GM12865 (cell line): Measurements from ENCODE around the gene BOD1.

Experiments used
- DNase-seq: peaks from one replicate; pipeline ENCODE4 v3.0.0; 2010; ENCODE audit warnings: low read depth
- H3K4me3 ChIP-seq: 2 replicates; pipeline ENCODE4 v1.5.1; 2011; ENCODE audit warnings: mild to moderate bottlenecking, low read depth, low read length, control low read depth
- TF ChIP-seq, protein P1 (sequence below): IDR thresholded peaks from 2 replicates; pipeline ENCODE4 v1.5.1; 2011; ENCODE audit warnings: low read length, control low read depth, low read depth, inconsistent platforms; ENCODE audit not compliant: insufficient read depth; ENCODE audit errors: missing control alignments

The BOD1 gene

DNA sequence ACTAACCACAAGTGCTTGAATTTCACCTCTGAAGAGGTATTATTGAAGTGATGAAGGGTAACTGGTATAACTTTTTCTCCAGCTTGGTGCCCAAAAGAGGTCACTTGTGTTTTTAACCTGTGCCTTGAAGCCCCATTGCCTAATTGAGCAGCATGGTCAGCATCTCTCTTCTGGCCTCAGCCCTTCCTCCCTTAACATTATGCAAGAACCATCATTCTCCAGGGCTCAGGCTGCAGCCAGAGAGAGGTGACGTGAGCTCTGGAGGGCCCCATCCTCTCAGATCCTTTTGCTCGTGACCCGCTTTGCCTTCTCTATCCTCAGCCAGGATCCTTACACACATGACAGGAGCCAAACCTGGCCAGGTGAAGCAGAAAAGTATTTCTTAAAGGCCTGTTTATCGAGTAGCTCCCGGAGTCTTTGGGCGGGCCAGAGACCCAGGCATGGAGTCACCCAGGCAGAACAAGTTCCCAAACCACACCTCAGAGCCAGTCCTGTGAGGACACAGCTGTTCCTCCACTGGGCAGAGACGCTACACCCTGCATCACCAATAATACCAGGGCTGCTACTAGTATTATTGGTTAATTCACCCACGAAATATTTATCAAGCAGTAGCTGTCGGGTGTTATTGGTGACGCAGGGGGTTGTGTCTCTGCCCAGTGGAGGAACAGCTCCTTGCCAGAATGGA, 29.6 kb upstream of the BOD1 start:
- no peak overlapping the region for H3K4me3 ChIP-seq
- TF ChIP-seq, protein P1, sequence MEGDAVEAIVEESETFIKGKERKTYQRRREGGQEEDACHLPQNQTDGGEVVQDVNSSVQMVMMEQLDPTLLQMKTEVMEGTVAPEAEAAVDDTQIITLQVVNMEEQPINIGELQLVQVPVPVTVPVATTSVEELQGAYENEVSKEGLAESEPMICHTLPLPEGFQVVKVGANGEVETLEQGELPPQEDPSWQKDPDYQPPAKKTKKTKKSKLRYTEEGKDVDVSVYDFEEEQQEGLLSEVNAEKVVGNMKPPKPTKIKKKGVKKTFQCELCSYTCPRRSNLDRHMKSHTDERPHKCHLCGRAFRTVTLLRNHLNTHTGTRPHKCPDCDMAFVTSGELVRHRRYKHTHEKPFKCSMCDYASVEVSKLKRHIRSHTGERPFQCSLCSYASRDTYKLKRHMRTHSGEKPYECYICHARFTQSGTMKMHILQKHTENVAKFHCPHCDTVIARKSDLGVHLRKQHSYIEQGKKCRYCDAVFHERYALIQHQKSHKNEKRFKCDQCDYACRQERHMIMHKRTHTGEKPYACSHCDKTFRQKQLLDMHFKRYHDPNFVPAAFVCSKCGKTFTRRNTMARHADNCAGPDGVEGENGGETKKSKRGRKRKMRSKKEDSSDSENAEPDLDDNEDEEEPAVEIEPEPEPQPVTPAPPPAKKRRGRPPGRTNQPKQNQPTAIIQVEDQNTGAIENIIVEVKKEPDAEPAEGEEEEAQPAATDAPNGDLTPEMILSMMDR, result no peak
- no peak for DNase-seq

DNA sequence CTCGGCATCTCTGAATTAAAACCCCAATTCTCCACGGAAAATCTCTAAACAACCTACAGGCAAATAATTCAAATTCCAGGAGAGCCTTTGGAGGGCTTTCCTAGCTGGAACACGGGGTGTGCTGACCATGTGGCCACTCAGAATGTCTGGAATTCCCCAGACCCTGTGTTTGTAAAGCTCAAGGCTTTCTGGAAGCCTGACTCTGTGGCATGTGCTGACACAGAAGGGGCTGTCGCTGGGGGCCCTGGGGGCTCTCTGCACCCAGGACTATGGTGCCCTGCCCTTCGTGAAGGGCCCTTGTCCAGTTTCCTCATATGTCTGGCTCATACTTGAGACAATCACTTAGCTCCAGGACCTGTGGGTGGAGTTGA, 29.0 kb upstream of the BOD1 start:
- TF ChIP-seq, protein P1, result no peak
- H3K4me3 ChIP-seq, result no peak overlapping the region
- no peak for DNase-seq

DNA sequence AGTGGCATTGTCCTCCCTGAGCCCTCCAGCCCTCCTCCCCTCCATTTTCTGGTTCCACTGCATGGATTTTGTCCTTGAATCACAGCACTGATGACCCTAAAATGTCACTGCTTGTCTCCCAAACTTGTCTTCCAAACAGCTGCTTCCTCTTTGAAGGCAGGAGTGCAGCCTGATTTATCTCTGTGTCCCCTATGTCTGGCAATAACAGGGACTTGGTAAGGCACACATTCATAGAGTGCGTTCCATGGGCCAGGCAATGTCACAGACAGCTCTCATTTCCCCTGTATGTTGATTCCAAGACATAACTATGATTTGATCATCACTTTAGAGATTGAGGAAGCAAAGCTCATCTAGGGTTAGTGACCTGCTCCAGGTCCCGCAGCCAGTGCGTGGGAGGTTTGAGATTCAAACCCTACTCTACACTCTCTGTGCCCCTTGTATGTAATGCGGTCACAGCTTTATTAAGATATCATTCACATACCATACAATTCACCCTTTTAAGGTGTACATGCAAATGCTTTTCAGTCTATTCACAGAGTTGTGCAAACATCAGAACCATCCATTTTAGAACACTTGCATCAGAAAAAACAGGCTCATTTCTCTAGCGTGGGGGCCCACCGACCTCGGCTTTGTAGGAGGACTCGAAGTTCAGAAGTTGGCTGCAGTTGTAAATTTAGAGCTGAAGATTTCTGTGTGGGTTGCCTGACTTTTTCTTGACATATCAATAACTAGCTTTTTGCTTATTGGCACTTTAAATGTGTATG, 28.4 kb upstream of the BOD1 start:
- no peak for DNase-seq
- no peak overlapping the region for H3K4me3 ChIP-seq
- TF ChIP-seq, protein P1, result no peak

DNA sequence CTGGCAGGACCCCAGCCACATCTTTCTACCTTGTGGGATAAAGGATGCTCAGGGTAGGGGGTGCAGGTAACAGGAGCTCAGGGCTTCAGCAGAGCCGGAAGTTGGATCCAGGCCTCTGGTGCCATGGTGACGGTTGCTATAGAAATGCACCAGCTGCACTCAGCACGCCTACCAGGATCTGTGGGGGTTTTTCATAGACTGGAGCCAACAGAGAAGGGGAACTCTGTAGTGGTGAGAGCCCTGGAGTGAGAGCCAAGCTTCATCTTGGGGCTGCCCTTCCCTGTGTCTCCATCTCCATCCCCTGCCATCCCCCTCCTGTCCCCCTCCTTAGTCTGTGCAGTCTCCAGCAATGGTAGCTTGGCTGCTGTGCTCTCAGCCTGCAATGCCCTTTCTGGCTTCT, 27.5 kb upstream of the BOD1 start:
- H3K4me3 ChIP-seq, result no peak overlapping the region
- peak; percentile 74 for DNase-seq
- TF ChIP-seq, protein P1, result no peak

DNA sequence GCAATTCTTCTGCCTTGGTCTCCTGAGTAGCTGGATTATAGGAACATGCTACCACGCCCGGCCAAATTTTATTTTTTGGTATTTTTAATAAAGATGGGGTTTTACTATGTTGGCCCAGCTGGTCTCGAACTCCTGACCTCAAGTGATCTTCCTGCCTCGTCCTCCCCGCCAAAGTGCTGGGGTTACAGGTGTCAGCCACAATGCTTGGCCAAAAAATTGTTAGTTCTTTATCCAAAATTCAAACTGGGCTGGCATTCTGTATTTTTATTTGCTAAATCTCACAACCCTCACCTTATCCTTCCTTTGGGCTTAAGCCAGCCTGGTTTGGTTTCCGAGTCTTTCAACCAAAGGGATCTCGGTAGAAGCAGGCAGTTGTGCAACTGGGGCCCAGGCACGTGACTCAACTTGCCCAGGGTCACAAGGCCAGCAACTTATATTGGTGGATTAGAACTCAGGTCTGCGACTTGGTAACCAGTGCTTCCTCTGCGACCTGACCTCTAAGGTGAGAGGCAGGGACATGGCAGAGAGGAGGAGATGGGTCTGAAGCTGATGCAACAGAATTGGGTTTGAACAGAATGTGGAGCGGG, 26.5 kb upstream of the BOD1 start:
- DNase-seq, result no peak
- no peak overlapping the region for H3K4me3 ChIP-seq
- TF ChIP-seq, protein P1, result no peak

DNA sequence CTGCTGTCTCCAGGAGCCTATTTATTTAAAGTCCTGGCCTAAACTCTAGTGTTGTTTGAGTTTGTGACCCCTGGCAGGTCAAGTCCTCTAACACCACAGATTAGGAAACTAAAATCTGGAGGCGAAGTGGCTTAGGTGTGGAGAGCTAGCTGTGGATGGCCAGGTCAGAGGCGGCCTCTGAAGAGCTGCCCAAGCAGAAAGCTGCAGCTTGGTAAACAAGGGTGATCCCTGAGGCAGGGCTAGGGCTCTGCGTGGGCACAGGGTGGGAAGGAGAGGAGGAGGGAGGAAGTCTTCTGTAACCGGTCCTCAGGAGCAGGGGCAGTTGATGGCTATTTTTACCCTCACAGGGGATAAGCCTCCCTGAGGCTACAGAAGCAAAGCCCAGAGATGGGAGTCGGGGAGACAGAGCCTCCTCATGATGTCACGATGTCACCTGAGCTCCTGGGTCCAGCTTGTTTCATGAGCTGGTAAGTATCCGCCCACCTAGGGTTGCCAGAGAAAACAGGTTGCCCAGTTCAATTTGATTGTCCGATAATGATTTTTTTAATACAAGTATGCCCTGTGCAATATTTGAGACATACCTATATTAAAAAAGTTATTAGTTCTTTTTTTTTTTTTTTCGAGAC, 25.9 kb upstream of the BOD1 start:
- H3K4me3 ChIP-seq, result no peak overlapping the region
- TF ChIP-seq, protein P1, result no peak
- DNase-seq, result no peak
